IMR-90 (cell line): ENCODE results near the gene SUGP2. TPM values are rescaled to one million over a fixed set of nuclear protein-coding genes. Genes with fewer than 3 reads are reported as not detected.

Experiments
- ATAC-seq: fragments of 200-7000 bp; cut with Tn5 transposase; 2 replicates; pipeline ENCODE4 v1.9.1; 2020; ENCODE audit warnings: low read depth, mild to moderate bottlenecking, moderate library complexity
- BruUV-seq: library from RNA; stranded (reverse); fragments of 400-500 nt; replicated peaks from 2 replicates; lab custom pipeline; 2021; lab: Mats Ljungman, UMichigan
- CTCF ChIA-PET: fragments of 300-600 bp; formaldehyde crosslinking; extraction: SDS; loops from one replicate; lab custom pipeline; 2021; ENCODE audit warnings: antibody characterized with exemption; lab: Yijun Ruan, JAX
- POLR2A ChIA-PET: fragments of 300-600 bp; sonication (Branson Sonifier 250); formaldehyde crosslinking; loops from one replicate; lab custom pipeline; 2022; ENCODE audit warnings: antibody characterized with exemption; ENCODE audit not compliant: unreplicated experiment; lab: Charles Lee
- DNase-seq: peaks from one replicate; pipeline ENCODE4 v3.0.0; 2013
- H2AFZ ChIP-seq: replicated peaks from 2 replicates; pipeline ENCODE3; 2013; ENCODE audit warnings: low read length, mild to moderate bottlenecking; ENCODE audit not compliant: poor library complexity
- H2AK5ac ChIP-seq: 2 replicates; pipeline ENCODE4 v1.6.1; 2013; ENCODE audit warnings: low read depth, low read length, inconsistent platforms
- H2AK9ac ChIP-seq: replicated peaks from 2 replicates; pipeline ENCODE3; 2013; ENCODE audit warnings: mild to moderate bottlenecking, low read depth, low read length, moderate library complexity; ENCODE audit not compliant: poor library complexity
- H2BK120ac ChIP-seq: 2 replicates; pipeline ENCODE4 v1.6.1; 2013; ENCODE audit warnings: low read depth, low read length, inconsistent platforms
- H2BK15ac ChIP-seq: 3 replicates; pipeline ENCODE4 v1.6.1; 2013; ENCODE audit warnings: low read depth, low read length, inconsistent platforms
- H2BK20ac ChIP-seq: 2 replicates; pipeline ENCODE4 v1.6.1; 2013; ENCODE audit warnings: low read depth, mild to moderate bottlenecking, inconsistent platforms, low read length, moderate library complexity
- H2BK5ac ChIP-seq: 2 replicates; pipeline ENCODE4 v1.6.1; 2013; ENCODE audit warnings: mild to moderate bottlenecking, low read depth, low read length, inconsistent platforms; ENCODE audit not compliant: poor library complexity, severe bottlenecking
- H3K14ac ChIP-seq: replicated peaks from 2 replicates; pipeline ENCODE4 v1.6.1; 2013; ENCODE audit warnings: low read depth, low read length, inconsistent platforms
- H3K18ac ChIP-seq: 2 replicates; pipeline ENCODE4 v1.6.1; 2013; ENCODE audit warnings: low read depth, low read length, control low read depth
- H3K23ac ChIP-seq: 2 replicates; pipeline ENCODE4 v1.6.1; 2013; ENCODE audit warnings: low read depth, low read length, inconsistent platforms
- H3K27ac ChIP-seq: 2 replicates; pipeline ENCODE4 v1.5.1; 2013; ENCODE audit warnings: mild to moderate bottlenecking, control low read depth, low read length; ENCODE audit not compliant: insufficient read depth
- H3K27me3 ChIP-seq: 2 replicates; pipeline ENCODE4 v1.6.1; 2013; ENCODE audit warnings: low read length; ENCODE audit not compliant: control insufficient read depth, insufficient read depth
- H3K36me3 ChIP-seq: 2 replicates; pipeline ENCODE4 v1.6.1; 2013; ENCODE audit warnings: low read length, mixed read lengths; ENCODE audit not compliant: control insufficient read depth, insufficient read depth
- H3K4ac ChIP-seq: 2 replicates; pipeline ENCODE4 v1.6.1; 2013; ENCODE audit warnings: low read depth, low read length, inconsistent platforms
- H3K4me1 ChIP-seq: 2 replicates; pipeline ENCODE4 v1.6.1; 2013; ENCODE audit warnings: low read length, mixed read lengths; ENCODE audit not compliant: control insufficient read depth, insufficient read depth
- H3K4me2 ChIP-seq: 2 replicates; pipeline ENCODE4 v1.6.1; 2013; ENCODE audit warnings: low read depth, mild to moderate bottlenecking, control low read depth, low read length, moderate library complexity
- H3K4me3 ChIP-seq: 2 replicates; pipeline ENCODE4 v1.5.1; 2013; ENCODE audit warnings: low read depth, mild to moderate bottlenecking, control low read depth, low read length, moderate library complexity; ENCODE audit not compliant: insufficient read depth
- H3K56ac ChIP-seq: 2 replicates; pipeline ENCODE4 v1.6.1; 2013; ENCODE audit warnings: low read length, inconsistent platforms; ENCODE audit not compliant: insufficient read depth; ENCODE audit errors: extremely low read depth
- H3K79me1 ChIP-seq, 2 experiments: 2 replicates each; pipeline ENCODE4 v1.6.1; 2013; ENCODE audit warnings: low read length in 2 of 2, inconsistent platforms in 1 of 2, low read depth in 1 of 2
- H3K9ac ChIP-seq: 2 replicates; pipeline ENCODE4 v1.6.1; 2013; ENCODE audit warnings: low read depth, low read length, control low read depth
- H3K9me1 ChIP-seq: 2 replicates; pipeline ENCODE4 v1.6.1; 2013; ENCODE audit warnings: low read length, inconsistent platforms; ENCODE audit not compliant: insufficient read depth
- H3K9me3 ChIP-seq: 2 replicates; pipeline ENCODE4 v1.6.1; 2013; ENCODE audit warnings: low read length; ENCODE audit not compliant: control insufficient read depth, insufficient read depth
- H4K20me1 ChIP-seq: 2 replicates; pipeline ENCODE4 v1.6.1; 2013; ENCODE audit warnings: low read length, inconsistent platforms; ENCODE audit not compliant: insufficient read depth
- H4K5ac ChIP-seq: 2 replicates; pipeline ENCODE4 v1.6.1; 2013; ENCODE audit warnings: mild to moderate bottlenecking, low read depth, low read length, control low read depth
- H4K8ac ChIP-seq, 2 experiments: 2 replicates each; pipeline ENCODE4 v1.6.1; 2013; ENCODE audit warnings: low read depth in 2 of 2, low read length in 2 of 2, control low read depth in 1 of 2, inconsistent platforms in 1 of 2
- H4K91ac ChIP-seq: 2 replicates; pipeline ENCODE4 v1.6.1; 2013; ENCODE audit warnings: low read depth, low read length, inconsistent platforms; ENCODE audit not compliant: insufficient read depth
- BHLHE40 ChIP-seq: fragments of 150-350 bp; IDR thresholded peaks from 2 replicates; pipeline ENCODE4 v1.6.1; 2016; ENCODE audit warnings: mild to moderate bottlenecking, low read depth, low read length
- CEBPB ChIP-seq: IDR thresholded peaks from 2 replicates; pipeline ENCODE4 v1.6.1; 2012; ENCODE audit warnings: low read depth, low read length, improper control_type of control experiment
- CHD1 ChIP-seq: IDR thresholded peaks from 2 replicates; pipeline ENCODE4 v1.6.1; 2012; ENCODE audit warnings: low read depth, low read length, improper control_type of control experiment
- CTCF ChIP-seq: conservative IDR thresholded peaks from 2 replicates; pipeline ENCODE4 v1.5.1; 2012; ENCODE audit warnings: mild to moderate bottlenecking, low read depth, low read length, improper control_type of control experiment
- ELK1 ChIP-seq: fragments of 150-350 bp; IDR thresholded peaks from 2 replicates; pipeline ENCODE4 v1.6.1; 2016; ENCODE audit warnings: low read depth, mild to moderate bottlenecking, low read length, moderate library complexity, borderline replicate concordance
- FOS ChIP-seq: fragments of 150-350 bp; IDR thresholded peaks from 2 replicates; pipeline ENCODE4 v1.6.1; 2016; ENCODE audit warnings: low read depth, low read length
- MAFK ChIP-seq: IDR thresholded peaks from 2 replicates; pipeline ENCODE4 v1.6.1; 2012; ENCODE audit warnings: low read depth, low read length, improper control_type of control experiment
- MAZ ChIP-seq: IDR thresholded peaks from 2 replicates; pipeline ENCODE4 v1.6.1; 2012; ENCODE audit warnings: low read depth, mild to moderate bottlenecking, low read length, improper control_type of control experiment, moderate library complexity, borderline replicate concordance
- MXI1 ChIP-seq: IDR thresholded peaks from 2 replicates; pipeline ENCODE4 v1.6.1; 2012; ENCODE audit warnings: low read depth, mild to moderate bottlenecking, low read length, moderate library complexity, borderline replicate concordance
- NFE2L2 ChIP-seq: fragments of 150-350 bp; IDR thresholded peaks from 2 replicates; pipeline ENCODE4 v1.6.1; 2016; ENCODE audit warnings: low read depth, mild to moderate bottlenecking, low read length
- POLR2A ChIP-seq: IDR thresholded peaks from 2 replicates; pipeline ENCODE4 v1.6.1; 2012; ENCODE audit warnings: mild to moderate bottlenecking, low read depth, low read length
- RAD21 ChIP-seq: IDR thresholded peaks from 2 replicates; pipeline ENCODE4 v1.6.1; 2012; ENCODE audit warnings: low read length, improper control_type of control experiment
- RCOR1 ChIP-seq: IDR thresholded peaks from 2 replicates; pipeline ENCODE4 v1.6.1; 2012; ENCODE audit warnings: mild to moderate bottlenecking, low read length, improper control_type of control experiment; ENCODE audit not compliant: insufficient replicate concordance
- RFX5 ChIP-seq: IDR thresholded peaks from 2 replicates; pipeline ENCODE4 v1.8.0; 2012; ENCODE audit warnings: low read depth, mild to moderate bottlenecking, low read length, moderate library complexity
- SMC3 ChIP-seq: fragments of 150-350 bp; IDR thresholded peaks from 2 replicates; pipeline ENCODE4 v1.6.1; 2016; ENCODE audit warnings: low read depth, mild to moderate bottlenecking, antibody characterized with exemption, low read length, moderate library complexity
- USF2 ChIP-seq: fragments of 150-350 bp; IDR thresholded peaks from 2 replicates; pipeline ENCODE4 v1.6.1; 2017; ENCODE audit warnings: mild to moderate bottlenecking, antibody characterized with exemption, low read length, low read depth
- WGBS, 2 experiments: methylation state at CpG; one replicate each; pipeline versions ENCODE4 v1.1.5 to v1.1.7; 2013; ENCODE audit warnings: missing lambda C conversion rate in 2 of 2; ENCODE audit not compliant: insufficient read length in 1 of 2; ENCODE audit errors: extremely low coverage in 2 of 2; 5-methylcytosine and 5-hydroxymethylcytosine counted together
- dilution Hi-C: fragments of 300-500 bp; cut with HindIII; formaldehyde crosslinking; loops from one replicate; pipeline ENCODE4 v1.14.3; 2018; ENCODE audit warnings: low sequenced_read_pairs; ENCODE audit not compliant: unreplicated experiment
- in situ Hi-C: fragments of 300-500 bp; cut with MboI; formaldehyde crosslinking; loops from 3 replicates; pipeline ENCODE4 v1.14.3; 2019; ENCODE audit warnings: low sequenced_read_pairs, inconsistent platforms, mixed read lengths
- intact Hi-C: fragments of 100-400 bp; cut with micrococcal nuclease; formaldehyde crosslinking; loops from 2 replicates; pipeline ENCODE4 v1.10.0; 2022
- polyA plus RNA-seq, 3 experiments: library from polyadenylated mRNA; depleted of rRNA; stranded (reverse); fragments of >200 nt; gene quantifications; 2 replicates each; pipeline ENCODE4 v1.2.3, GENCODE V29; 2012; ENCODE audit warnings: low replicate concordance in 1 of 3
- total RNA-seq: library from RNA; depleted of rRNA; stranded (reverse); fragments of >200 nt; gene quantifications from 2 replicates; pipeline ENCODE4 v1.2.3, GENCODE V29; 2012

SUGP2 gene
- total and polyA plus RNA-seq, 2 of the 4 experiments (the other 2 are of a cell fraction) = 25.8 to 69.2 TPM

- Histone ChIP-seq H3K23ac (no peak overlapping the region), H3K4me1 (0 out of 2 replicates have a peak, but pooled peaks cover 2% of the 10 kb centered on the region), H4K20me1 (peaks cover 38% of the 10 kb centered on the region), H2BK5ac (no peak overlapping the region), H4K91ac (no peak overlapping the region), H2BK20ac (no peak overlapping the region), H2BK120ac (no peak overlapping the region), H2BK15ac (no peak overlapping the region), H3K4ac (no peak overlapping the region), H3K4me3 (no peak overlapping the region), H4K8ac (no peak overlapping the region), H3K56ac (no peak overlapping the region), H4K5ac (no peak overlapping the region), H3K18ac (no peak overlapping the region), H2AK9ac (peak overlapping the region; percentile 16), H3K14ac (no peak overlapping the region), H3K4me2 (no peak overlapping the region), H3K36me3 (peaks cover 58% of the 10 kb centered on the region), H3K27me3 (no peaks in the 10 kb centered on the region), H3K9me1 (no peaks in the 10 kb centered on the region), H3K79me1 (peaks cover 43 to 75% of the 10 kb centered on the region in 2 experiments), H2AK5ac (no peak overlapping the region; the same call in 1 of the 2 replicates), H2AFZ (no peak overlapping the region), H3K27ac (no peak overlapping the region), H3K9ac (no peak overlapping the region), H3K9me3 (no peaks in the 10 kb centered on the region)
- ChIA-PET CTCF (no interaction called here), POLR2A (no interaction called here)
- DNase-seq (no peak), ATAC-seq (no peak)
- BruUV-seq = no TSS peak
- 88% methylated on average over 7 of the region's 10 CpGs; no CpG with 5 or more reads in 1 of the 2 experiments for WGBS, 2 experiments
- TF ChIP-seq RFX5 = no peak
- TF ChIP-seq CEBPB = no peak
- no peak for TF ChIP-seq POLR2A
- no peak for TF ChIP-seq MAFK
- no peak for TF ChIP-seq FOS
- TF ChIP-seq MAZ = no peak
- no peak for TF ChIP-seq NFE2L2
- no peak for TF ChIP-seq RAD21
- no peak for TF ChIP-seq RCOR1
- no peak for TF ChIP-seq ELK1
- TF ChIP-seq MXI1 = no peak
- no peak for TF ChIP-seq CHD1
- no peak for TF ChIP-seq USF2
- no peak for TF ChIP-seq SMC3
- TF ChIP-seq CTCF = no peak
- TF ChIP-seq BHLHE40 = no peak
- intact Hi-C loops = no loop called here
- dilution Hi-C loops = no loop called here
- in situ Hi-C loops = no loop called here
These were observed 6.9 kb downstream of the SUGP2 start for GRCh38 chr19:19026299-19026971.
